K562 (cell line): ENCODE results near the gene CRABP2. TPM values are rescaled to one million over a fixed set of nuclear protein-coding genes. Genes with fewer than 3 reads are reported as not detected.

ENCODE experiments used
- ATAC-seq: fragments of 200-7000 bp; cut with Tn5 transposase; 3 replicates; pipeline ENCODE4 v1.9.1; 2020; ENCODE audit warnings: moderate library complexity
- BruUV-seq: library from RNA; stranded (reverse); fragments of 400-500 nt; replicated peaks from 2 replicates; lab custom pipeline; 2021; lab: Mats Ljungman, UMichigan
- CTCF ChIA-PET: fragments of 300-600 bp; formaldehyde crosslinking; extraction: SDS; loops from one replicate; lab custom pipeline; 2021; ENCODE audit warnings: low intra/inter-chr PET ratio; lab: Yijun Ruan, JAX
- POLR2A ChIA-PET: fragments of 300-600, 350-650 bp; sonication (Branson Sonifier 250); formaldehyde crosslinking; extraction: SDS; loops from one replicate; lab custom pipeline; 2021; ENCODE audit warnings: antibody characterized with exemption, inconsistent platforms; lab: Yijun Ruan, JAX
- DNase-seq, 4 experiments: peaks; one replicate each; pipeline versions ENCODE4 v3.0.0 to v3.0.0-alpha.2; 2011 to 2018; ENCODE audit warnings: low spot score in 3 of 4, mixed read lengths in 3 of 4; ENCODE audit errors: extremely low read depth in 1 of 4
- FAIRE-seq: peaks from 2 replicates; lab custom pipeline; 2011; peaks lifted over from hg19 to GRCh38; lab: Jason Lieb, UNC
- H2AFZ ChIP-seq: 2 replicates; pipeline ENCODE4 v1.6.0; 2011; ENCODE audit warnings: low read depth, low read length, control low read depth, inconsistent platforms
- H3K27ac ChIP-seq: fragments of 200-600 bp; 3 replicates; pipeline ENCODE4 v1.8.0; 2011; ENCODE audit warnings: low read depth, mild to moderate bottlenecking, control low read depth, inconsistent platforms, low read length, moderate library complexity, mixed read lengths; ENCODE audit errors: extremely low read depth
- H3K27me3 ChIP-seq, 2 experiments: fragments of 300-600 bp in 1 of 2; 2 replicates in 1 of 2; 3 replicates in 1 of 2; pipeline versions ENCODE4 v1.6.0 to v1.8.0; 2011; ENCODE audit warnings: inconsistent platforms in 2 of 2, low read length in 2 of 2, mild to moderate bottlenecking in 1 of 2, mixed read lengths in 1 of 2, moderate library complexity in 1 of 2; ENCODE audit not compliant: control insufficient read depth in 2 of 2, insufficient read depth in 2 of 2
- H3K36me3 ChIP-seq: fragments of 300-600 bp; 3 replicates; pipeline ENCODE4 v1.8.0; 2011; ENCODE audit warnings: mild to moderate bottlenecking, low read length, inconsistent platforms; ENCODE audit not compliant: control insufficient read depth, insufficient read depth
- H3K4me1 ChIP-seq, 2 experiments: fragments of 200-600 bp in 1 of 2; replicated peaks in 1 of 2; 2 replicates in 1 of 2; 3 replicates in 1 of 2; pipeline versions ENCODE4 v1.5.1 to v1.8.0; 2011; ENCODE audit warnings: inconsistent platforms in 2 of 2, low read length in 2 of 2, mild to moderate bottlenecking in 1 of 2, mixed read lengths in 1 of 2, moderate library complexity in 1 of 2; ENCODE audit not compliant: control insufficient read depth in 2 of 2, insufficient read depth in 2 of 2
- H3K4me2 ChIP-seq: 2 replicates; pipeline ENCODE4 v1.6.1; 2011; ENCODE audit warnings: low read length, control low read depth, inconsistent platforms, mixed read lengths; ENCODE audit not compliant: insufficient read depth
- H3K4me3 ChIP-seq: fragments of 200-600 bp; sonication (generic), shearing (Covaris generic); 2 replicates; pipeline ENCODE4 v1.5.1; 2016; ENCODE audit warnings: control low read depth, inconsistent platforms
- H3K79me2 ChIP-seq: fragments of 200-600 bp; 3 replicates; pipeline ENCODE4 v1.8.0; 2011; ENCODE audit warnings: low read length, inconsistent platforms; ENCODE audit not compliant: control insufficient read depth, insufficient read depth
- H3K9ac ChIP-seq, 2 experiments: 2 replicates each; pipeline versions ENCODE4 v1.6.0 to v1.6.1; 2011; ENCODE audit warnings: low read depth in 2 of 2, low read length in 2 of 2, control low read depth in 1 of 2, inconsistent platforms in 1 of 2, mild to moderate bottlenecking in 1 of 2, mixed read lengths in 1 of 2; ENCODE audit not compliant: insufficient read depth in 1 of 2
- H3K9me1 ChIP-seq: one replicate; pipeline ENCODE4 v1.6.0; 2011; ENCODE audit warnings: inconsistent platforms, mild to moderate bottlenecking, low read length, moderate library complexity; ENCODE audit not compliant: control insufficient read depth, insufficient read depth
- H3K9me3 ChIP-seq: replicated peaks from 2 replicates; pipeline ENCODE4 v1.5.1; 2011; ENCODE audit warnings: low read depth, low read length, inconsistent platforms; ENCODE audit not compliant: control insufficient read depth, insufficient read depth
- H4K20me1 ChIP-seq: replicated peaks from 2 replicates; pipeline ENCODE4 v1.6.1; 2011; ENCODE audit warnings: low read length, inconsistent platforms, mixed read lengths; ENCODE audit not compliant: control insufficient read depth, insufficient read depth
- PCBP1 ChIP-seq: fragments of 200-400 bp; formaldehyde crosslinking; IDR thresholded peaks from 2 replicates; pipeline ENCODE4 v1.6.1; 2018; ENCODE audit warnings: mild to moderate bottlenecking, low read depth, low read length; ENCODE audit not compliant: poor library complexity, severe bottlenecking
- TCF15 ChIP-seq: fragments of 250-450 bp; sonication (Bioruptor Pico); IDR thresholded peaks from 2 replicates; pipeline ENCODE4 v1.8.0; 2022; ENCODE audit warnings: moderate library complexity, mild to moderate bottlenecking, inconsistent platforms
- ZBTB33 ChIP-seq: sonication (generic); formaldehyde crosslinking; IDR thresholded peaks from 2 replicates; pipeline ENCODE4 v1.8.1; 2023; ENCODE audit warnings: mild to moderate bottlenecking, missing genetic modification reagents
- WGBS: fragments of 100-300 bp; shearing (Covaris generic); methylation state at CpG from one replicate; pipeline ENCODE4 v1.1.6; 2016; ENCODE audit warnings: low coverage, mixed read lengths; ENCODE audit not compliant: insufficient coverage; ENCODE audit errors: missing lambda C conversion rate; 5-methylcytosine and 5-hydroxymethylcytosine counted together
- in situ Hi-C: fragments of 300-500 bp; cut with MboI; formaldehyde crosslinking; loops from 4 replicates; pipeline ENCODE4 v1.15.0; 2018; ENCODE audit warnings: inconsistent platforms, mixed read lengths
- intact Hi-C: fragments of 100-400 bp; cut with micrococcal nuclease; formaldehyde crosslinking; loops from 2 replicates; pipeline ENCODE4 v1.14.2; 2022
- polyA plus RNA-seq, 8 experiments: library from polyadenylated mRNA; depleted of rRNA in 4 of 8; stranded (reverse) in 5 of 8; unstranded in 3 of 8; fragments of >200 nt; fragmentation: Nextera tagmentation in 2 of 8; fragmentation: Illumina TruSeq in 1 of 8; extraction: Ambion mirVana in 2 of 8; extraction: Trizol in 1 of 8; gene quantifications; 2 replicates each; pipeline versions ENCODE4 v1.2.1 to v1.2.3, GENCODE V29; 2011 to 2014; ENCODE audit warnings: inconsistent platforms in 1 of 8, missing spikeins in 1 of 8
- total RNA-seq, 7 experiments: library from RNA; depleted of rRNA in 6 of 7; stranded (reverse); fragments of >200 nt in 6 of 7; fragmentation: Illumina TruSeq in 2 of 7; extraction: Trizol in 2 of 7; gene quantifications; 2 replicates each; pipeline versions ENCODE4 v1.2.1 to v1.2.3, GENCODE V29; 2011 to 2021; ENCODE audit warnings: low replicate concordance in 1 of 7

Gene CRABP2
- total and polyA plus RNA-seq, 9 of the 15 experiments (the other 6 are each of a cell fraction or from before 2014, with no cell fraction given): 0.30 to 2.5 (median 0.82) TPM

- ATAC-seq: no peak
- TF ChIP-seq ZBTB33 (CRISPR knock-in tag): peak; percentile 90
- TF ChIP-seq TCF15 (CRISPR knock-in tag): no peak
- peak; percentile 68 for TF ChIP-seq PCBP1
- TF ChIP-seq, all 486 proteins: peak for 2
- Histone ChIP-seq H3K9me1 (no peaks in the 10 kb centered on the region), H3K36me3 (no peaks in the 10 kb centered on the region), H3K27ac (no peak overlapping the region), H2AFZ (0 out of 2 replicates have a peak overlapping the region, but pooled peaks have one; percentile 99), H3K9ac (peak overlapping the region in 1 of 2 experiments; percentile 87; a peak in 1 of 4 replicates), H4K20me1 (no peaks in the 10 kb centered on the region), H3K4me3 (no peak overlapping the region), H3K4me2 (no peak overlapping the region), H3K27me3 (no peaks in the 10 kb centered on the region), H3K79me2 (no peaks in the 10 kb centered on the region), H3K4me1 (peaks cover 15 to 36% of the 10 kb centered on the region in 2 experiments; a peak in 4 of 5 replicates), H3K9me3 (no peaks in the 10 kb centered on the region)
- intact Hi-C loops (no loop called here), in situ Hi-C loops (no loop called here)
- 73% methylated on average over 6 of the region's 29 CpGs for WGBS
- POLR2A ChIA-PET: interaction anchor here (1.6 kb wide), 1 partner anchor 15 kb away, joined by 10 read pairs; no protein-coding TSS in a partner anchor
- no TSS peak for BruUV-seq
- DNase-seq (no peak), FAIRE-seq (no peak)
- CTCF ChIA-PET: interaction anchor here (1.3 to 4.4 kb wide), 5 partner anchors 16 to 79 kb away, joined by 4 to 64 read pairs (median 9); no protein-coding TSS in a partner anchor
Observed at GRCh38 chr1:156704930-156705320, 458 bp downstream of the CRABP2 start.
